A673 (cell line): ENCODE results near the gene MAG.

Experiments
- CTCF ChIP-seq: fragments of 300-800, 200-600 bp; sonication (generic); conservative IDR thresholded peaks from 2 replicates; pipeline ENCODE4 v1.5.1; 2017; ENCODE audit warnings: low read depth, mild to moderate bottlenecking, antibody characterized with exemption, low read length, moderate library complexity, mixed read lengths
- EZH2 ChIP-seq: fragments of 200-600 bp; sonication (generic); IDR thresholded peaks from 2 replicates; pipeline ENCODE4 v1.6.1; 2017; ENCODE audit warnings: borderline replicate concordance, low read depth, mild to moderate bottlenecking, mixed read lengths, antibody characterized with exemption, low read length; ENCODE audit not compliant: poor library complexity, severe bottlenecking

GRCh38 chr19:35351411-35352176 is 59.6 kb downstream of the MAG start:
- TF ChIP-seq CTCF, result no peak
- no peak for TF ChIP-seq EZH2
